Lung (tissue), 12 donors: Measurements from ENCODE around the gene SLC6A9. TPM values are rescaled to one million over a fixed set of nuclear protein-coding genes. Genes with fewer than 3 reads are reported as not detected.
A peak's percentile ranks its signal among the peaks of the same experiment; 100 is the strongest.

ENCODE experiments used
- ATAC-seq: fragments of 200-7000 bp; cut with Tn5 transposase; one replicate; pipeline ENCODE4 v1.9.1; 2020; ENCODE audit warnings: moderate number of reproducible peaks; ENCODE audit not compliant: insufficient read depth, low FRiP score
- DNase-seq, 3 donors: peaks; one replicate each; pipeline ENCODE4 v3.0.0-alpha.2; 2013 to 2017
- H3K27ac ChIP-seq, 2 donors: one replicate each; pipeline ENCODE4 v1.5.1; 2013; ENCODE audit warnings: mild to moderate bottlenecking in 2 of 2, moderate library complexity in 2 of 2, control low read depth in 1 of 2, inconsistent platforms in 1 of 2, low read depth in 1 of 2, low read length in 1 of 2
- H3K27me3 ChIP-seq, 3 donors: one replicate each; pipeline ENCODE4 v1.5.1; 2013; ENCODE audit warnings: low read length in 2 of 3; ENCODE audit not compliant: control insufficient read depth in 3 of 3, insufficient read depth in 3 of 3
- H3K36me3 ChIP-seq, 4 donors: one replicate each; pipeline ENCODE4 v1.5.1; 2013; ENCODE audit warnings: low read length in 4 of 4, mild to moderate bottlenecking in 1 of 4, moderate library complexity in 1 of 4; ENCODE audit not compliant: control insufficient read depth in 4 of 4, insufficient read depth in 4 of 4
- H3K4me1 ChIP-seq, 5 donors: one replicate each; pipeline ENCODE4 v1.5.1; 2013; ENCODE audit warnings: low read length in 5 of 5, mild to moderate bottlenecking in 2 of 5, moderate library complexity in 1 of 5; ENCODE audit not compliant: control insufficient read depth in 5 of 5, insufficient read depth in 5 of 5
- H3K4me3 ChIP-seq: one replicate; pipeline ENCODE4 v1.5.1; 2013; ENCODE audit warnings: mild to moderate bottlenecking, control low read depth, moderate library complexity
- H3K9ac ChIP-seq, 2 donors: one replicate each; pipeline ENCODE4 v1.5.1; 2013; ENCODE audit warnings: low read length in 2 of 2, control low read depth in 1 of 2; ENCODE audit not compliant: insufficient read depth in 1 of 2
- H3K9me3 ChIP-seq, 4 donors: one replicate each; pipeline ENCODE4 v1.5.1; 2013; ENCODE audit warnings: low read length in 3 of 4, mild to moderate bottlenecking in 1 of 4, moderate library complexity in 1 of 4; ENCODE audit not compliant: control insufficient read depth in 4 of 4, insufficient read depth in 3 of 4
- WGBS, 2 donors: extraction: QIAGEN DNeasy Blood & Tissue Kit; methylation state at CpG; one replicate each; pipeline ENCODE4 v1.1.7; 2013; 5-methylcytosine and 5-hydroxymethylcytosine counted together
- polyA plus RNA-seq, 2 donors: library from polyadenylated mRNA; stranded (reverse); fragments of 200-250 nt; gene quantifications; one replicate each; pipeline ENCODE4 v1.2.1, GENCODE V29; 2013
- total RNA-seq, 2 donors: library from RNA; depleted of rRNA in 1 of 2; stranded (reverse); fragments of >200 nt in 1 of 2; gene quantifications; one replicate each; pipeline ENCODE4 v1.2.1, GENCODE V29; 2014 to 2021
- TF ChIP-seq, protein P1 (sequence below): IDR thresholded peaks from 2 replicates; pipeline ENCODE4 v1.5.1; 2012; ENCODE audit warnings: mild to moderate bottlenecking; ENCODE audit errors: control extremely low read depth, extremely low read depth
- donor health status: control.
- donor health status: control.
- donor health status: Bipolar disorder and iron deficiency.
- donor health status: healthy.
- donor health status: DM: yes; HTN: yes; CAD: no.

SLC6A9 gene
- total and polyA plus RNA-seq, 4 donors, result 8.7 to 29.9 (median 9.4) TPM

DNA sequence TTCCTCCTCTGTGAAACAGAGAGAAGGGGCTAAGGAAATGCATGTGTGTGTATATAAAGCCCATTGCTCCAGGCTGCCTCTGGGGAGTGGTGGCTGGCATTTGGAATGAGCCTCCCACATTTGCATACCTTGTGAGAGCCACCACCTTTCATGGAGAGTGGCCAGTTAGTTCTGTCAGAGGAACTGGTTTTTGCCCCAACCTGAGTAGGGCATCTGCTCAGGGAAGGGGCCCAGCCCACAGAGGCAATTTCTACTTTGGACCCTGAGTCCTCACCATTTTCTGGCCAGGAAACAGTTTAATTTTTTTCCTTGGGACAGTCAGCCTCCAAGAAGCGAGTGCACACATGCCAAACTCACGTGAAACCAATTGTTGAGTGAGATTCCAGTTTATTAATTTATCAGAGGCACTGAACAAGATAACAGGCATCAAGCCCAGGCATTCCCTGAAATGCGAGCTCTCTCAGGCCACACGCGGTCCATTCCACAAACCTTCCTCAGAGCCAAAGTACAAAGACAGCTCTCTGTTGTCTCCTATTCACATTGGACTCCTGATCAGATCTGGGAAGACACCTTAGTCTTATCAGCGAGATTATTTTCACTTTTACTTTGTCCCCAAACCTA, 1.0 kb upstream of the SLC6A9 start:
- H3K4me3 ChIP-seq, result no peak overlapping the region
- TF ChIP-seq, protein P1, sequence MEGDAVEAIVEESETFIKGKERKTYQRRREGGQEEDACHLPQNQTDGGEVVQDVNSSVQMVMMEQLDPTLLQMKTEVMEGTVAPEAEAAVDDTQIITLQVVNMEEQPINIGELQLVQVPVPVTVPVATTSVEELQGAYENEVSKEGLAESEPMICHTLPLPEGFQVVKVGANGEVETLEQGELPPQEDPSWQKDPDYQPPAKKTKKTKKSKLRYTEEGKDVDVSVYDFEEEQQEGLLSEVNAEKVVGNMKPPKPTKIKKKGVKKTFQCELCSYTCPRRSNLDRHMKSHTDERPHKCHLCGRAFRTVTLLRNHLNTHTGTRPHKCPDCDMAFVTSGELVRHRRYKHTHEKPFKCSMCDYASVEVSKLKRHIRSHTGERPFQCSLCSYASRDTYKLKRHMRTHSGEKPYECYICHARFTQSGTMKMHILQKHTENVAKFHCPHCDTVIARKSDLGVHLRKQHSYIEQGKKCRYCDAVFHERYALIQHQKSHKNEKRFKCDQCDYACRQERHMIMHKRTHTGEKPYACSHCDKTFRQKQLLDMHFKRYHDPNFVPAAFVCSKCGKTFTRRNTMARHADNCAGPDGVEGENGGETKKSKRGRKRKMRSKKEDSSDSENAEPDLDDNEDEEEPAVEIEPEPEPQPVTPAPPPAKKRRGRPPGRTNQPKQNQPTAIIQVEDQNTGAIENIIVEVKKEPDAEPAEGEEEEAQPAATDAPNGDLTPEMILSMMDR, result no peak
- peak overlapping the region in 1 of 2 donors; percentile 55 for H3K27ac ChIP-seq
- peaks cover 0 to 49% (median 13%) of the 10 kb centered on the region in 5 donors for H3K4me1 ChIP-seq
- WGBS, 2 donors, result 54 to 83% methylated on average over 6 of the region's 6 CpGs
- no peak for ATAC-seq
- no peaks in the 10 kb centered on the region for H3K27me3 ChIP-seq
- no peaks in the 10 kb centered on the region for H3K9me3 ChIP-seq
- H3K9ac ChIP-seq, result no peak overlapping the region
- no peaks in the 10 kb centered on the region for H3K36me3 ChIP-seq
- no peak for DNase-seq

DNA sequence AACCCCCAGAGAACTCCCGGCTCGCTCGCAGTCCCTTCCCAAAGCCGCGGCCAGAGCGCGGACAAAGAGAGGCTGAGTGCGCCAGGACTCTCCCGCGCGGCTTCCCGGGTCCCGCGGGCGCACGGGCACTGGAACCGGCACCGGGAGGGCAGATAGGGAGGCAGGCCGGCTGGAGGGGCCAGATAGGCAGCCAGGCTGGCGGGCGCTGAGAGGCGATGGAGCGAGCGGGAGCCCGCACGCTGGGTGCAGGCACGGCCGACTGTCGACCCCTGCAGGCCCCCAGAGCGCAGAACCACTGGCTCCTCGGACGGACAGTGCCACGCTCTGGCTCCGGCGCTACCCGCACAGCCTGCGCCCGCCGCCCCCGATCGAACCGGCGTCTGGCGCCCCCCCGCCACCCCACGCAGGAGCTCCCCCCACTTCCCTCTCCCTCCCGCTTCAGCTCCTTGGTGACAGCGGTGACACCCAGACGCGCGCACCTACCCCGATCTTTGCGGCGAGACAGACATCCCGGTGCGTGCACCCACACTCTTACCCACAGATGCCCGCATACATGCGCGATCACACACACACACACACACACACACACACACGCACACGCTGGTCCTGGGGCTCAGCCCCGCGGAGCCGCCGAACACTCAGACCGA, 534 bp downstream of the SLC6A9 start:
- Histone ChIP-seq H3K36me3 (no peaks in the 10 kb centered on the region), H3K27ac (peak overlapping the region; percentile 60 to 86), H3K9me3 (no peaks in the 10 kb centered on the region), H3K27me3 (no peaks in the 10 kb centered on the region), H3K4me1 (peaks cover 0 to 34% (median 12%) of the 10 kb centered on the region in 5 donors), H3K4me3 (peak overlapping the region; percentile 69), H3K9ac (no peak overlapping the region)
- TF ChIP-seq, protein P1, result no peak
- 0% methylated on average over 38 to 65 of the region's 66 CpGs for WGBS, 2 donors
- DNase-seq (peak; percentile 66 to 74 (median 71)), ATAC-seq (peak; percentile 6)

DNA sequence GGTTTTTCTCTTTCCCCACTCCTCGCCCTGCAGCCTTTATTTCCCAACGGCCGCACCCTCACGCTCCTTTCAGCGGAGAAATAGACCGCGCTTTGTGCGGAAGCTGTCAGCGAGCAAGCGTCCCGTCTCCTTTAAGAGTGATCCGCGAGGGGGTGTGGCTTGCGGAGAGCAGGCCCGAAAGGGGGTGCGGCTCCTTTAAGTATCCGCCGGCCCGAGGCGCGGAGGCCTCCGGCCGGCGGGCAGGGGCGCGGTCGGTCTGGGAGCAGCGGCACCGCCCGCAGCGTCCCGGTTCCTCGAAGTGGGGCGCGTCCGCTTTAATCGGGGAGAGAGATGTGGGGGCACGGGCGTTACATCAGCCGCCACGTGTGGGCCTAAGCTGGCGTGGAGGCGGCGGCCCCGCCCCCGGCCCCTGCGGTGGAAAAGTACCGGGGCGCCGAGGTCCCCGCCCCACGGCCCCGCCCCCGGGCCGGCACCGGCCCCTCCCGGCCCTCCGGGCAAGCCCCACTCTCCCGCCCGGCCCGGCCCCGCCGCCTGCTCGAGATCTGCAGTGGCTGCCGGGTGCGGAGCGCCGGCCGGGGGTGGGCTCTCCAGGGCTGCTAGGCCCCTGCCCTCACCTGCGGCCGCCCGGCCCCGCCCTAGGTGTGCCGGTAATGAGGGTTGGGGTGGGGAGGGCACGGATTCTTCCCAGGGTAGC, 1.2 kb downstream of the SLC6A9 start:
- DNase-seq (peak; percentile 88 to 94 (median 92)), ATAC-seq (peak; percentile 90)
- Histone ChIP-seq H3K27me3 (no peaks in the 10 kb centered on the region), H3K9ac (peak overlapping the region; percentile 45 to 55), H3K36me3 (no peaks in the 10 kb centered on the region), H3K4me3 (peak overlapping the region; percentile 69), H3K9me3 (no peaks in the 10 kb centered on the region), H3K4me1 (peaks cover 0 to 28% (median 12%) of the 10 kb centered on the region in 5 donors), H3K27ac (peak overlapping the region; percentile 60 to 86)
- WGBS, 2 donors, result 0% methylated on average over 55 to 75 of the region's 75 CpGs
- TF ChIP-seq, protein P1, result no peak
